ENCODE data around the gene PNLIPRP2. TPM values are rescaled to one million over a fixed set of nuclear protein-coding genes. Genes with fewer than 3 reads are reported as not detected.

Gene PNLIPRP2
- total and polyA plus RNA-seq, 8 donors, result not detected

DNA sequence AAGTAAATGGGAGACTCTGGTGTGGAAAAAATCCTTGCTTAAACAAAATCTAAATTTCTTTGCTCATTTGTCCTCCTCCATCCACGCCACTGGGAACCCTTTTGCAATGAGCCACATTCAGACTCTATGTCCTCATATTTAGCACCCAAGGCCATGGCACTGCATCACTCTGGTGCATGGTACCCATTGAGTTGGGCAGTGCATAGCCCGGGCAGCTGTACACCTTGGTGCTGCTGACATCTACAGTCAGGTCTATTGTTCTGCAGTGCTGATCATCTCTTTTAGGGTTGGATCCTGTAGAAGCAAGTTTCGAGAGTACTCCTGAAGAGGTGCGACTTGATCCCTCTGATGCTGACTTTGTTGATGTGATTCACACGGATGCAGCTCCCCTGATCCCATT is 23.2 kb upstream of the PNLIPRP2 start:
- H3K4me3 ChIP-seq, result no peak overlapping the region
- no peaks in the 10 kb centered on the region for H3K9me3 ChIP-seq
- no peak for ATAC-seq
- no peaks in the 10 kb centered on the region for H3K27me3 ChIP-seq
- no peak for TF ChIP-seq CTCF (IDR thresholded peaks at IDR 0.05)
- no peak for DNase-seq
- H3K27ac ChIP-seq, result no peak overlapping the region
- intact Hi-C loops (cut with DNase I), result no loop called here
- H3K4me1 ChIP-seq, result no peaks in the 10 kb centered on the region
- H3K36me3 ChIP-seq, result no peaks in the 10 kb centered on the region

DNA sequence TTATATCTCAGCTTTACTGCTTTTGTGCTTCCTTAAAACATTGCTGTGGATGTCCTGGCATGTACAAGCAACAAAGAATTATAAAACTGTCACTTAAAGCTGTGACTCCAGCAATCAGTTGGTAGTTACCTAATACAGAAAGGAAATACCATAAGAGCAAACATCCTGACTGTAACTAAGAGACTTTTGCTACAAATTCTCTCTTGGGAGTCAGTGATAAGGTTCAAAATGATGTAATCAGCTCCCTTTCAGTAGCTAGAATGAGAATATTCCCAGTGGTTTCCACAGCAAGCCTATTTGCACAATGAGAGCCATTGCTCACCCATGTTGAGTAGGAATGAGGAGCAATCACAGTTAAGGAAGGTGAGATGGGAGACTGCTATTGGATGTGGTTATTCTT is 22.4 kb upstream of the PNLIPRP2 start:
- DNase-seq (no peak), ATAC-seq (no peak)
- intact Hi-C loops (cut with DNase I), result no loop called here
- Histone ChIP-seq H3K9me3 (no peaks in the 10 kb centered on the region), H3K4me3 (no peak overlapping the region), H3K36me3 (no peaks in the 10 kb centered on the region), H3K4me1 (no peaks in the 10 kb centered on the region), H3K27me3 (no peaks in the 10 kb centered on the region), H3K27ac (no peak overlapping the region)
- TF ChIP-seq CTCF (IDR thresholded peaks at IDR 0.05), result no peak

DNA sequence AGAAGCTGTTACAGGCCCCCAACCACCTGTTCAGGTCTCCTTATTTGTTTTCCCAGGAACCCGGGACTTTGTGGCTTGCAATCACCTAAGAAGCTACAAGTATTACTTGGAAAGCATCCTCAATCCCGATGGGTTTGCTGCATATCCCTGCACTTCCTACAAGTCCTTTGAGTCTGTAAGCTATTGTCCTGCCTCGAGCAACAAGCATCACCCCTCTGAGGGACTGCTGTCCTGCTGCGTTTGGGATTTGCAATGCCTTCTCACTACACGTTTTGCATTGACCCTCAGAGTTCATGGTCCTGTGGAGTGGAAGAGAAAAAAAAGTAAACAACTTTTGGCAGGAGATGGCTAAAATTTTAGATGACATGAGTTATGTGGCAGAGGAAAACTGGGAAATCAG is 20.8 kb upstream of the PNLIPRP2 start:
- ATAC-seq (no peak), DNase-seq (no peak)
- intact Hi-C loops (cut with DNase I), result no loop called here
- Histone ChIP-seq H3K4me1 (no peaks in the 10 kb centered on the region), H3K4me3 (no peak overlapping the region), H3K9me3 (no peaks in the 10 kb centered on the region), H3K27me3 (no peaks in the 10 kb centered on the region), H3K36me3 (no peaks in the 10 kb centered on the region), H3K27ac (no peak overlapping the region)
- no peak for TF ChIP-seq CTCF (IDR thresholded peaks at IDR 0.05)

DNA sequence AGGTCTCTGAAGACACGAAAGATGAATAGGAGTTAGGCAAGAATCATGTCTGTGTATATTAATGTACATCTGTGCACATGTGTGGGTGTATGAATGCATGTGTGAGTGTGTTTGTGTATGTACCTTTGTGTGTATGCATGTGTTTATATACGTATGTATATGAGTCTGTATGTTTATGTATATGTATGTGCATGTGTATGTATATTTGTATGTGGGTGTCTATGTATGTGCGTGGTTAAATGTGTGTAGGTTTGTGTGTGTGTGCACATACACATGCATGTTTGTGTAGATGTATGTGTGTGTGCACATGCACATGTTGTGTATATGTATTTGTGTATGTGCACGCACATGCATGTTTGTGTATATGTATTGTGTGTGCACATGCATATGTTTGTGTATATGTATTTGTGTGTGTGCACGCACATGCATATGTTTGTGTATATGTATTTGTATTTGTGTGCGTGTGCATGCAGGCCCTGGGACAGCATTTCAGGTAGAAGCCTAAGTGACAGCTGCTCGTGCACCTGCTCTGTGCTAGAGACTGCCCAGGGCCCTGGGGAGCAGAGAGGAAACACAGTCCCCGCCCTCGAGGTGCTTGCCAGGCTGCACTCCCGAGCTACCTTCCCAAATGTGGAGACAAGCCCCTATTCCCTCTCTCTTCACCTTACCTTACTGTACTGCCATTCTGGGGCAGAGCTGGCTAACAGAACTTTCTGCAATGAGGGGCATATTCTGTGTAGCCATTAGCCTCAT is 17.9 kb upstream of the PNLIPRP2 start:
- no peak for DNase-seq
- H3K4me1 ChIP-seq, result no peaks in the 10 kb centered on the region
- ATAC-seq, result no peak
- H3K4me3 ChIP-seq, result no peak overlapping the region
- peaks cover 0 to 4% of the 10 kb centered on the region in 2 donors for H3K27me3 ChIP-seq
- H3K36me3 ChIP-seq, result no peaks in the 10 kb centered on the region
- TF ChIP-seq CTCF (IDR thresholded peaks at IDR 0.05), result no peak
- intact Hi-C loops (cut with DNase I), result no loop called here
- H3K9me3 ChIP-seq, result no peaks in the 10 kb centered on the region
- H3K27ac ChIP-seq, result no peak overlapping the region

DNA sequence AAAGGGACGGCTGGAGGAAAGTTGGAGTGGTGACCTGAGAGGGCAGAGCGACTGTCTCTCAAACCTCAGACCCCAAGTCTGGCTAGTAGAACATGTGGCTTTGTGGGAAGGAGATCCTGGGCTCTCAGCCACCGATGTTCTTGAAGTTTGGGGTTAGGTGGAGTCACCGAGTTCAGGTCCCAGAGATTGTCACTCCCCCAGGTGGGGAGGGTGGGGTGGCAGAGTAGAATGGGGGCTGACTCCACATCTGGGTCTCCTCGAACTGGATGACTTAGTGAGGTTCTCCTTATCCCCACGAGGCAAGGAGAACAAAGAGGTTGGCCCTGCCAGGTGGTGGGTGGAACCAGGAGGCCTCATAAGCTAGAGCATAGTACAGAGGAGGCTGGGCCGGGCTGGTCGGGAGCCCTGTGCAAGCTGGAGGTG is 14.7 kb upstream of the PNLIPRP2 start:
- ATAC-seq (no peak), DNase-seq (no peak)
- H3K27me3 ChIP-seq, result peaks cover 0 to 37% of the 10 kb centered on the region in 2 donors
- no peaks in the 10 kb centered on the region for H3K36me3 ChIP-seq
- no peaks in the 10 kb centered on the region for H3K4me1 ChIP-seq
- intact Hi-C loops (cut with DNase I), result no loop called here
- H3K27ac ChIP-seq, result no peak overlapping the region
- H3K4me3 ChIP-seq, result no peak overlapping the region
- TF ChIP-seq CTCF (IDR thresholded peaks at IDR 0.05), result no peak
- H3K9me3 ChIP-seq, result no peaks in the 10 kb centered on the region

Data from left lung (tissue), 10 donors.